Kidney epithelial cell (primary cell): ENCODE data around the gene FHOD3. TPM values are rescaled to one million over a fixed set of nuclear protein-coding genes. Genes with fewer than 3 reads are reported as not detected.

Experiments used
- DNase-seq: peaks from one replicate; pipeline ENCODE4 v3.0.0-alpha.2; 2010; ENCODE audit warnings: low read depth
- H3K27me3 ChIP-seq: 2 replicates; pipeline ENCODE4 v1.6.0; 2011; ENCODE audit warnings: low read length; ENCODE audit not compliant: control insufficient read depth, insufficient read depth
- H3K36me3 ChIP-seq: 2 replicates; pipeline ENCODE4 v1.5.1; 2011; ENCODE audit warnings: low read length; ENCODE audit not compliant: control insufficient read depth, insufficient read depth
- H3K4me3 ChIP-seq: 2 replicates; pipeline ENCODE4 v1.5.1; 2011; ENCODE audit warnings: low read depth, mild to moderate bottlenecking, control low read depth, low read length
- CTCF ChIP-seq: IDR thresholded peaks from 2 replicates; pipeline ENCODE4 v1.5.1; 2011; ENCODE audit warnings: mild to moderate bottlenecking, moderate library complexity, low read length, control low read depth, inconsistent platforms; ENCODE audit not compliant: insufficient read depth, poor library complexity, severe bottlenecking
- total RNA-seq: library from RNA; depleted of rRNA; stranded (reverse); fragments of >200 nt; gene quantifications from 2 replicates; pipeline ENCODE4 v1.2.3, GENCODE V29; 2015

Gene FHOD3
- total RNA-seq, 1 donor from 2014 or later: 47.2 TPM

GRCh38 chr18:36470896-36471295, 173.4 kb downstream of the FHOD3 start:
- no peaks in the 10 kb centered on the region for H3K36me3 ChIP-seq
- no peaks in the 10 kb centered on the region for H3K27me3 ChIP-seq

GRCh38 chr18:36471393-36471792, 173.9 kb downstream of the FHOD3 start:
- DNase-seq: no peak

More at GRCh38 chr18:36470896-36471295, 173.4 kb downstream of the FHOD3 start:
- DNase-seq: no peak
- H3K4me3 ChIP-seq: no peak overlapping the region
- TF ChIP-seq CTCF: no peak

GRCh38 chr18:36476433-36476832, 178.9 kb downstream of the FHOD3 start:
- Histone ChIP-seq H3K36me3 (no peaks in the 10 kb centered on the region), H3K27me3 (no peaks in the 10 kb centered on the region), H3K4me3 (no peak overlapping the region)
- DNase-seq: no peak
- TF ChIP-seq CTCF: no peak

More at GRCh38 chr18:36471393-36471792, 173.9 kb downstream of the FHOD3 start:
- no peaks in the 10 kb centered on the region for H3K27me3 ChIP-seq
- no peak for TF ChIP-seq CTCF
- H3K36me3 ChIP-seq: no peaks in the 10 kb centered on the region
- H3K4me3 ChIP-seq: no peak overlapping the region

- Histone ChIP-seq H3K36me3 (no peaks in the 10 kb centered on the region), H3K27me3 (no peaks in the 10 kb centered on the region), H3K4me3 (no peak overlapping the region)
- DNase-seq: no peak
- TF ChIP-seq CTCF: no peak
Measured at GRCh38 chr18:36477776-36478175, 180.3 kb downstream of the FHOD3 start.

- no peak for TF ChIP-seq CTCF
- DNase-seq: no peak
- Histone ChIP-seq H3K27me3 (no peaks in the 10 kb centered on the region), H3K4me3 (no peak overlapping the region), H3K36me3 (no peaks in the 10 kb centered on the region)
Measured at GRCh38 chr18:36481201-36481657, 183.7 kb downstream of the FHOD3 start.

- no peak for TF ChIP-seq CTCF
- DNase-seq: no peak
Measured at GRCh38 chr18:36481935-36482334, 184.4 kb downstream of the FHOD3 start.

More at GRCh38 chr18:36481935-36482334, 184.4 kb downstream of the FHOD3 start:
- Histone ChIP-seq H3K36me3 (no peaks in the 10 kb centered on the region), H3K27me3 (no peaks in the 10 kb centered on the region), H3K4me3 (no peak overlapping the region)
